ENCODE data around the gene SFMBT2. TPM values are rescaled to one million over a fixed set of nuclear protein-coding genes. Genes with fewer than 3 reads are reported as not detected.

Gene SFMBT2
- total RNA-seq, 2 donors from 2014 or later, result 1.6 to 3.4 TPM

DNA sequence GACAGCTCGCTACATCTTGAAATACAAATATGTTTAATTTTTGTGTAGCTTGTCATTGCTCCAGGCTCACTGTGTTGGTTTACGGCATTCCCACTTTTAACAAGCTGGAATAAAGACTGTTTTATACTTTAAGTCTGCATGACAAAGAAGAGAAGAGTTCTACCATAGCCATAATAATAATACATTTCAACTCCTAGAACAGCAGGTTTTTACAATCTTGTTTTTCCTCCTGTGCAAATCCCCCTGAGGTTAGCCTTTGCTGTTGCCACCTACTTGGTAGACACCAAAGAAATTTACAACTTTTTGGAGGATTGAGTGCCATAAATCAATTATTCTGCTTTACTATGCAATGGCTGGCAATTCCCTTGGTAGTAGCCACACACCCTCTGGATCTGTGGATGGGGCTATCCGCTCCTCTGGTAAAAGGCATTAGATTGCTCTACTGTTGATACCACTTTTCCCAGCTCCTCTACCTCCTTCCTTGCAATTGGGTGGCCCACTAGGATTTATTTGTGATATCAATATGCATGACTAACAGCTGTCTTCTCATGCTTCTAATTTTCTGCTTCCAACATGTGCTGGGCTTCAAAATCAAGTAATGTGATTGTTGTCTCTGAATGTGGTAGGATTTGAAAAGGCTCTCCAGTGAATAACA, 60.2 kb downstream of the SFMBT2 start:
- Histone ChIP-seq H3K4me3 (no peak overlapping the region), H3K9me3 (no peaks in the 10 kb centered on the region), H3K27ac (no peak overlapping the region), H3K27me3 (no peaks in the 10 kb centered on the region), H3K4me1 (no peaks in the 10 kb centered on the region), H3K36me3 (replicated peaks in 1 of 2; ENCODE audit: insufficient read depth in 1 of 2, low read depth in 2 of 2) (no peaks in the 10 kb centered on the region)
- no peak for ATAC-seq
- TF ChIP-seq, protein P1, sequence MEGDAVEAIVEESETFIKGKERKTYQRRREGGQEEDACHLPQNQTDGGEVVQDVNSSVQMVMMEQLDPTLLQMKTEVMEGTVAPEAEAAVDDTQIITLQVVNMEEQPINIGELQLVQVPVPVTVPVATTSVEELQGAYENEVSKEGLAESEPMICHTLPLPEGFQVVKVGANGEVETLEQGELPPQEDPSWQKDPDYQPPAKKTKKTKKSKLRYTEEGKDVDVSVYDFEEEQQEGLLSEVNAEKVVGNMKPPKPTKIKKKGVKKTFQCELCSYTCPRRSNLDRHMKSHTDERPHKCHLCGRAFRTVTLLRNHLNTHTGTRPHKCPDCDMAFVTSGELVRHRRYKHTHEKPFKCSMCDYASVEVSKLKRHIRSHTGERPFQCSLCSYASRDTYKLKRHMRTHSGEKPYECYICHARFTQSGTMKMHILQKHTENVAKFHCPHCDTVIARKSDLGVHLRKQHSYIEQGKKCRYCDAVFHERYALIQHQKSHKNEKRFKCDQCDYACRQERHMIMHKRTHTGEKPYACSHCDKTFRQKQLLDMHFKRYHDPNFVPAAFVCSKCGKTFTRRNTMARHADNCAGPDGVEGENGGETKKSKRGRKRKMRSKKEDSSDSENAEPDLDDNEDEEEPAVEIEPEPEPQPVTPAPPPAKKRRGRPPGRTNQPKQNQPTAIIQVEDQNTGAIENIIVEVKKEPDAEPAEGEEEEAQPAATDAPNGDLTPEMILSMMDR (IDR thresholded peaks at IDR 0.05), result no peak
- no peak for TF ChIP-seq POLR2A (IDR thresholded peaks at IDR 0.05)
- DNase-seq, result no peak
- intact Hi-C loops (cut with DNase I), result no loop called here
- 89 to 96% methylated on average over 3 of the region's 3 CpGs for WGBS, 2 donors

- no peaks in the 10 kb centered on the region for H3K4me1 ChIP-seq
- intact Hi-C loops (cut with DNase I), result no loop called here
- H3K27ac ChIP-seq, result no peak overlapping the region
- DNase-seq, result no peak
- H3K4me3 ChIP-seq, result no peak overlapping the region
- 67 to 76% methylated on average over 10 of the region's 10 CpGs for WGBS, 2 donors
- ATAC-seq, result no peak
- TF ChIP-seq POLR2A (IDR thresholded peaks at IDR 0.05), result no peak
- TF ChIP-seq, protein P1 (IDR thresholded peaks at IDR 0.05), result no peak
- no peaks in the 10 kb centered on the region for H3K36me3 ChIP-seq (replicated peaks in 1 of 2; ENCODE audit: insufficient read depth in 1 of 2, low read depth in 2 of 2)
- no peaks in the 10 kb centered on the region for H3K27me3 ChIP-seq
- no peaks in the 10 kb centered on the region for H3K9me3 ChIP-seq
Observed at GRCh38 chr10:7345717-7346116, 65.1 kb downstream of the SFMBT2 start.

- 85 to 91% methylated on average over 3 of the region's 3 CpGs for WGBS, 2 donors
- no peak for DNase-seq
Observed at GRCh38 chr10:7343040-7343439, 67.8 kb downstream of the SFMBT2 start.

GRCh38 chr10:7340179-7340874, 70.5 kb downstream of the SFMBT2 start:
- no peak for ATAC-seq
- WGBS, 2 donors, result 62% methylated on average over 10 of the region's 10 CpGs
- H3K36me3 ChIP-seq (replicated peaks in 1 of 2; ENCODE audit: insufficient read depth in 1 of 2, low read depth in 2 of 2), result no peaks in the 10 kb centered on the region
- no peak overlapping the region for H3K27ac ChIP-seq
- no peaks in the 10 kb centered on the region for H3K4me1 ChIP-seq
- intact Hi-C loops (cut with DNase I), result no loop called here
- no peaks in the 10 kb centered on the region for H3K27me3 ChIP-seq
- DNase-seq, result no peak
- no peak overlapping the region for H3K4me3 ChIP-seq
- TF ChIP-seq POLR2A (IDR thresholded peaks at IDR 0.05), result no peak
- TF ChIP-seq, protein P1 (IDR thresholded peaks at IDR 0.05), result no peak
- no peaks in the 10 kb centered on the region for H3K9me3 ChIP-seq

More at GRCh38 chr10:7343040-7343439, 67.8 kb downstream of the SFMBT2 start:
- no peaks in the 10 kb centered on the region for H3K27me3 ChIP-seq
- TF ChIP-seq, protein P1 (IDR thresholded peaks at IDR 0.05), result no peak
- no peak for ATAC-seq
- H3K4me1 ChIP-seq, result no peaks in the 10 kb centered on the region
- no peaks in the 10 kb centered on the region for H3K36me3 ChIP-seq (replicated peaks in 1 of 2; ENCODE audit: insufficient read depth in 1 of 2, low read depth in 2 of 2)
- no peak overlapping the region for H3K4me3 ChIP-seq
- no peak overlapping the region for H3K27ac ChIP-seq
- intact Hi-C loops (cut with DNase I), result no loop called here
- no peaks in the 10 kb centered on the region for H3K9me3 ChIP-seq

All from body of pancreas (tissue), 4 donors.